GM12872 (cell line): ENCODE measurements around the gene YWHAH.

Experiments used
- TF ChIP-seq, protein P1 (sequence below): IDR thresholded peaks from 3 replicates; pipeline ENCODE4 v1.5.1; 2011; ENCODE audit warnings: low read depth, mild to moderate bottlenecking, low read length, moderate library complexity; ENCODE audit not compliant: insufficient read depth

The YWHAH gene

GRCh38 chr22:31995807-31996206 is 51.5 kb downstream of the YWHAH start:
- TF ChIP-seq, protein P1, sequence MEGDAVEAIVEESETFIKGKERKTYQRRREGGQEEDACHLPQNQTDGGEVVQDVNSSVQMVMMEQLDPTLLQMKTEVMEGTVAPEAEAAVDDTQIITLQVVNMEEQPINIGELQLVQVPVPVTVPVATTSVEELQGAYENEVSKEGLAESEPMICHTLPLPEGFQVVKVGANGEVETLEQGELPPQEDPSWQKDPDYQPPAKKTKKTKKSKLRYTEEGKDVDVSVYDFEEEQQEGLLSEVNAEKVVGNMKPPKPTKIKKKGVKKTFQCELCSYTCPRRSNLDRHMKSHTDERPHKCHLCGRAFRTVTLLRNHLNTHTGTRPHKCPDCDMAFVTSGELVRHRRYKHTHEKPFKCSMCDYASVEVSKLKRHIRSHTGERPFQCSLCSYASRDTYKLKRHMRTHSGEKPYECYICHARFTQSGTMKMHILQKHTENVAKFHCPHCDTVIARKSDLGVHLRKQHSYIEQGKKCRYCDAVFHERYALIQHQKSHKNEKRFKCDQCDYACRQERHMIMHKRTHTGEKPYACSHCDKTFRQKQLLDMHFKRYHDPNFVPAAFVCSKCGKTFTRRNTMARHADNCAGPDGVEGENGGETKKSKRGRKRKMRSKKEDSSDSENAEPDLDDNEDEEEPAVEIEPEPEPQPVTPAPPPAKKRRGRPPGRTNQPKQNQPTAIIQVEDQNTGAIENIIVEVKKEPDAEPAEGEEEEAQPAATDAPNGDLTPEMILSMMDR, result no peak

GRCh38 chr22:31998784-31999385 is 54.5 kb downstream of the YWHAH start:
- TF ChIP-seq, protein P1, result no peak

- TF ChIP-seq, protein P1, result no peak
Measured at GRCh38 chr22:32000181-32000580, 55.8 kb downstream of the YWHAH start.

GRCh38 chr22:32005453-32005852 is 61.1 kb downstream of the YWHAH start:
- TF ChIP-seq, protein P1, result no peak
